Measurements from ENCODE around the gene FIGLA.
"Not testable (repeated sequence)": the region's sequence is repeated elsewhere in the genome, so short reads cannot be mapped to it uniquely, and the experiment has no call there.

The FIGLA gene

GRCh38 chr2:70807102-70807827 is 16.8 kb upstream of the FIGLA start:
- DNase-seq: no peak

GRCh38 chr2:70806620-70807019 is 16.2 kb upstream of the FIGLA start:
- no peak for DNase-seq

- DNase-seq: no peak
These were observed 15.6 kb upstream of the FIGLA start for GRCh38 chr2:70806013-70806412.

GRCh38 chr2:70801607-70802263 is 11.3 kb upstream of the FIGLA start:
- DNase-seq: no peak

GRCh38 chr2:70799706-70800105 is 9.3 kb upstream of the FIGLA start:
- DNase-seq: no peak

- not testable (repeated sequence) for DNase-seq
These were observed 7.6 kb upstream of the FIGLA start for GRCh38 chr2:70797996-70798395.

GRCh38 chr2:70797506-70797905 is 7.1 kb upstream of the FIGLA start:
- DNase-seq: no peak

GRCh38 chr2:70796262-70796661 is 5.8 kb upstream of the FIGLA start:
- DNase-seq: no peak

GRCh38 chr2:70795164-70795995 is 4.9 kb upstream of the FIGLA start:
- DNase-seq: no peak

GRCh38 chr2:70793450-70793849 is 3.0 kb upstream of the FIGLA start:
- no peak for DNase-seq

GRCh38 chr2:70789304-70790135 is 923 bp downstream of the FIGLA start:
- DNase-seq: peak; percentile 54

- DNase-seq: peak; percentile 53
These were observed 5.1 kb downstream of the FIGLA start for GRCh38 chr2:70785137-70785911.

- DNase-seq: no peak
These were observed 6.1 kb downstream of the FIGLA start for GRCh38 chr2:70784320-70784719.

- DNase-seq: no peak
These were observed 10.4 kb downstream of the FIGLA start for GRCh38 chr2:70779911-70780545.

GRCh38 chr2:70779491-70779890 is 11.0 kb downstream of the FIGLA start:
- DNase-seq: no peak

- no peak for DNase-seq
These were observed 11.8 kb downstream of the FIGLA start for GRCh38 chr2:70778676-70779075.

- no peak for DNase-seq
These were observed 13.0 kb downstream of the FIGLA start for GRCh38 chr2:70777450-70777849.

GRCh38 chr2:70776266-70776665 is 14.2 kb downstream of the FIGLA start:
- no peak for DNase-seq

- DNase-seq: peak; percentile 1
These were observed 15.3 kb downstream of the FIGLA start for GRCh38 chr2:70775141-70775540.

GRCh38 chr2:70772486-70773155 is 17.8 kb downstream of the FIGLA start:
- DNase-seq: no peak

- no peak for DNase-seq
These were observed 19.0 kb downstream of the FIGLA start for GRCh38 chr2:70771446-70771845.
